Stimulated activated CD4-positive, alpha-beta T cell treated with anti-CD3 and anti-CD28 coated beads, Interleukin-15, amount 100 ng/mL, for 1 hour (primary cell): ENCODE measurements around the gene NTSR2.

ENCODE experiments used
- DNase-seq, 2 donors: peaks; one replicate each; pipeline ENCODE4 v3.0.0-alpha.2; 2020; ENCODE audit warnings: low read depth in 1 of 2, low spot score in 1 of 2

The NTSR2 gene

DNA sequence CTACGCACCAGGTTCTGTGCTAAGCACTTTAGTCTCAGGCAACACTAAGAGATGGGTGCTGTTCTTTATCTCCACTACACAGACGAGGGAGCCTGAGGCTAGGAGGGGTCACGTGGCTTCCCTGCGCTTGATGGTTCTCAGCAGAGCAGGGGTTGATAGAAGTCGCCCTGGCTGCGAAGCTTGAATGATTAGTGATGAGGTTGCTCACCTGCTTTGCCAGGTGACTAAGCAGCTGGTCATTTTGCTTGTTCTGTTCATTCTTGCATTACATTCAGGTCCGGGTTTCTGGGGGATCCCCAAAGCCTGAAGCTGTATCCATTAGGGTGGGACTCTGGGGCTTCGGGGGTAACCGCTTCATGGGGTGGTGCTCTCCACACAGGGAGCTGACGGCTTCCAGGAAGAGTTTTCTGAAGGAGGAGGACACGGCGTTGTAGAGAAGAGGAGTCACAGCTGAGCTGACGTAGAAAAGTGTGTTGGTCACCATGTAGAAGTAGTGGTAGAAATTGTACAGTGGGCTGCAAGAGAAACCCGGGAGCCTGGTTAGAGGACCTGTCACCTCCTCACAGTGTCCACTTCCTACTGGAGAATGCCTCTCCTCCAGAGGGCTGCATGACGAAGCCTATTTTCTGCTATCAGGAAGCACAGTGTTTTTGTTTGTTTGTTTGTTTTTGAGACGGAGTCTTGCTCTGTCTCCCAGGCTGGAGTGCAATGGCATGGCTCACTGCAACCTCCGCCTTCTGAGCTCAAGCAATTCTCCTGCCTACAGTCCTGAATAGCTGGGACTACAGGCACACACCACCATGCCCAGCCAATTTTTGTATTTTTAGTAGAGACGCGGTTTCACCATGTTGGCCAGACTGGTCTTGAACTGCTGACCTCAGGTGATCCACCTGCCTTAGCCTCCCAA, 11.5 kb downstream of the NTSR2 start:
- no peak for DNase-seq

DNA sequence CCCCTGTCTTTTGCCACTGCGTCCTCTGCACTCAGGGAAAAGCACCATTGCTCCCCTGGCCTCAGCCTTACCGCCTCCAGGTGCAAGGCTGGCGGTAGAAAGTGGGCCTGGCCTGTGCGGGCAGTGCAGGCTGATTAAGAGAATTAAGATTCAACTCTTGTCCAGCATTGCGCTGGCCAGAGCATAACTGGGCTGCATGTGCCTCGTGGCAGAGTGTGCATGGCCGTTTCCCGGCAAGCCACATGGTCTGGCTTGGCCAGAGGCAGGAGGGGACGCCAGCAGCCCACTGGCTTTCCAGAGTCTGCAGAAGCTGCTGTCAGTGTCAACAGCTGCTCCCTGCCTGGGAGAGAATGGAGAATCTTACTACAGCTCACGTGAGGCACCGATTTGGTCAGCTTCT, 12.3 kb downstream of the NTSR2 start:
- DNase-seq = no peak

DNA sequence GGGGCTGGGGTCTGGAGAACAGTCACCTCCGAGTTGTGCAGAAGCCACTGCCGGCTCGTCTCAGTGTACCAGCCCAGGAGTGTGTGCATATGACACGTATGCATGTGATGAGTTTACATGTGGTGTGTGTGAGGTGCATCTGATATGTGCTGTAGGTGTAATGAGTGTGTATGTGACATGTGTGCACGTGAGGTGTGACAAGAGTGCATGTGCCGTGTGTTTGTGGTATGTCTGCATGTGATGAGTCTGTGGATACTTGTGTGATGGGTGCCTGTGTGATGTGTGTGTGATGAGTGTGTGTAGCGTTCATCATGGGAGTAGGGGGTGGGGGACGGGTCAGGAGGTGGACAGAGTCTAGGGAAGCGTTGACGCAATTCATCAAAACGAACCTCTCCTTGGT, 12.8 kb downstream of the NTSR2 start:
- DNase-seq = no peak

DNA sequence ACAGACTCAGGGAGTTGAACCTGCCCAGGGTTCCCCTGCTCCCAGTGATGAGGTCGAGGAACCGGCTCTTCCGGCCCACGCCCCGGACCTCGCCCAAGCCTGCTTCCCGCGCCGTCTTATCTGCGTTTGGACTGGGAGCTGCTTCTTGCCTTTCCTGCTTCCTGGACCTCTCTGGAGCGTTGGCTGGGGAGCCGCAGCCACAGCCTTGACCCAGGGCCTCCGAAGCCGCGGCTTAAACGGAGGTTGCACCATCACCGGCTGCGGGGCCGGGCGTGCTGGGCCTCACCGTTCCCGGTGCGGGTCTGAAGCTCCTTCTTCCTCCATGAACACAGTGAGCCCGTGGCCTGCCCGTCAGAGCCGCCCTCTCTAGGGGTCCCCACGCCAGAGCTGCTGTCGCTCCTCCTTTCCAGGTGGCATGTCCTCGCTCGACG, 13.3 kb downstream of the NTSR2 start:
- no peak for DNase-seq

DNA sequence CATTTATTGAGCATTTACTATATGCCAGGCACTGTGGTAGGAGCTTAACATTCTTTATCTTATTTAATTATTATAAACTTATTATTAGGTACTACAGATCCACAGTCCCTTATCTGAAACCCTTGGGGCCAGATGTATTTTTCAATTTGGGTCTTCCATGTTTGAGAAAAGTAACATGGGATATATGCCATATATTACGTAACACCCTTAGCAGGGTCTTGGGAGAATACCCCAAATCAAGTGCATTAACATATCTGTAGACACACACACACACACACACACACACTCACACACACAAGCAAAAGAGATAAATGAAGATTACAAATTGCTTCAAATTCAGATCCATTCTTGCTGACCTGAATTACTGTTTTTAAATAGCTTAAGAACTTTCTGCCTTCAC, 13.7 kb downstream of the NTSR2 start:
- DNase-seq = no peak

DNA sequence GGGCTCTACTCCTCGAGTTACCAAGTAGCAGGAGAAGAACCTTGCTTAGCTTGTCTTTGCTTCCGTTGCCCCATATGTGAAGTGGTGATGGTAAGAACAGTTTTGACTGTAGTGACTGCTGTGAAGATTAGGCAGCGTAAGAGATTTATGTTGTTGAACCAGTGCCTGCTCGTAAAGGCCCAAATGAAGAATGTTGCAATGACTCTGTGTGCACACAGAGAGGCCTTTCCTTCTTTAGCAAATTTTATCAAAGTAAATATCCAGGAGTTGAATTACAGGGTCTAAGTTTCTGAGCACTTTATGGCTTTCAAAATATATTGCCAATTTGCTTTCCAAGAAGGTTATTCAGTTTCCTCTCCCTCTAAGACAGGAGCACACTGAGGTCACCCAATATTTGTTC, 14.5 kb downstream of the NTSR2 start:
- no peak for DNase-seq

DNA sequence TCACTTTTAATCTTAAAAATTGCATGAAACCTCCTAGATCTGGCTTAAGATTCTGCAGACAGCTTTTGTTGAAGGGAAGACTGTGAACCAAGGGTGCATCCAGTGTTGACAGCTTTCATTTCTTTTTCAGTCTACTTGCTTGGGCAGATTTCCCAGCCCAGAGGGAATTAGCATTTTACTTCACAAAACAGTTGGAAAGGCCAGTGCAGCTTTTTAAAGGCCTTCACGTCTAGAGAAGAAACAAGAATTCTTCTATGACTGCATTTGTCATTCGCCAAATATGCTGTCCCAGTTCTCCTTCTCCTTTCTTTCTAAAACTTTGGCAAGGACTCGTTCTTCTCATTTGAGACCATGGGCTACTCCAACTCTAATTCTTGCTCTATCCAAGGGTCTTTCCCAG, 17.4 kb downstream of the NTSR2 start:
- DNase-seq = no peak

DNA sequence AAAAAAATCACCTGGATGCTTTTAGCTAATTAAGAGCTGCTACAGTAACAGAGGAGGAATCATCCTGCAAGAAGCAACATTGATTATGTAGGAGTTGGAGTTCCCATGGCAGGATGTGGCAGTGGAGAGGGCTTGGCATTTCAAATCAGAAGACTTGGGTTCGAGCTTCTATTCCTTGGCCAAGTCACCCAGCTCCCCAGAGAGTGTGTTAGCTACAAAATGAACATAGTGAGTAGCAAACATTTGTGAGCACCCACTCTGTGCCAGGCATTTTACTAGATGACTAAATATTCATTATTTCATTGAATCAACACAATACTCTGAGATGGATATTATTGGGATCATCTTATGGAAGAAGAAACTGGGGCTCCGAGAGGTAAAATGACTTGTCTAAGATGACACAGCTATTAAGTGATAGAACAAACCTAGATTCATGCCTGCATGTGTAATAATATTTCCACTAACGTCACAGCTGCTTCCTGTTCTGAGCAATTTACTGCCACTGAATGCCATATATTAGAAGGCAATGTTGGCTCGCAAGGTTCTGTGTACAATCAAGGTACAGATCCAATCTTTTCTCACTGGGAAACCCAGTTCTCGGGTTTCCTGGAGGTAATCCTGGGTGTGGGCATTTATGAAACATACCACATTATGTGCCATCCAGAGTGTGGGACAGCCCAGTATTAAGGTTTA, 18.0 kb downstream of the NTSR2 start:
- DNase-seq = no peak

DNA sequence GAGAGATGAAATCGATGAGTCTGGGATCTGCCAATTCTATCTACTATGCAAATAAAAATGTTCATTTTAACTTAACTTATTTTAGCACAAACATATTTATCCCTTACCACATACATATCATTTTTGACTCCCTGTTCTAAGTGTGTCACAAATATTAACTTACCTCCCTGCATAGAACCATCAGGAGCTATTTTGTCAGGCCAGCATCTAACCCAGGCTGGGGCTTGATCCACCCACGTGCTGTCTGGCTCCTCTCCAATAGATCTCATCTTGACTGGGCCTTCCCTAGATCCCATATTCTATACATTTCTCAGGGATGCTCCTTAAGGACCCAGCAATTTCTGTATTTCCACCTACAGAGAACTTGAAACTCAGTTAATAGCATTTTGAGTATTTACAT, 20.9 kb downstream of the NTSR2 start:
- no peak for DNase-seq

DNA sequence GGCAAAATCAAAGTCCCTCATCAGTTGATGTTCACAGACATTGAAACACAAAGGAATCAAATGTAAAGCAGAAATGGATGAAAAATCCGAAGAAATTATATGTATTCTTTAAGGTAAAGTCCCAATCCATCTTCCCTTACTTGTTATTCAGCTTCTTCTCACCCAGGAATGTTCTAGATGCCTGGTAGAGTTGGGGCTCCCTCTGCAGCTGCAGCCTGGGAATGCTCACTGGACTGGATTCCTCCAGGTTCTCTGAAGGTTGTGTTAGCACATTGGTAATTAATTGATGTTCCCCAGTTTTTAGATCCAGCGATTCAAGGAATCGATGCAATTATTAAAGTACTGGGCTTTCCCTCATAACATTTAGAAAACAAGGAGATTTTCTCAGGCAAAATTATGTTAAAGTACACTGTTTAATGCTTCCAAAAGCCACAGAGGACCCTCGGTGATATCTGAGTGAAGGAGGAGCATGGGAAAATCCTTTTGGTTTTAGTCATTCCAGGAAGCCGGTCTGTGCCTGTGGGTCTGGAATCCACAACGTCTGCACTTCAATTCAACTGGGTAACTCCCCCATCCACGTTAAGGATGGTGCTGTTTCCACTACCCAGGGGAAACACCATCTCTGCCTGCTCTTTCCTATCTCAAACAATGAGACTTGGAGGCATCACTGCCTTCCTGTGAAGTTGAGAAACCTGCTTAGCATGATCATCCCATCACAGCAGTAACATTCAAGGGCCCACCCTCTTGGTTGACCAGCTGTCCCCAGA, 22.0 kb downstream of the NTSR2 start:
- DNase-seq = no peak

DNA sequence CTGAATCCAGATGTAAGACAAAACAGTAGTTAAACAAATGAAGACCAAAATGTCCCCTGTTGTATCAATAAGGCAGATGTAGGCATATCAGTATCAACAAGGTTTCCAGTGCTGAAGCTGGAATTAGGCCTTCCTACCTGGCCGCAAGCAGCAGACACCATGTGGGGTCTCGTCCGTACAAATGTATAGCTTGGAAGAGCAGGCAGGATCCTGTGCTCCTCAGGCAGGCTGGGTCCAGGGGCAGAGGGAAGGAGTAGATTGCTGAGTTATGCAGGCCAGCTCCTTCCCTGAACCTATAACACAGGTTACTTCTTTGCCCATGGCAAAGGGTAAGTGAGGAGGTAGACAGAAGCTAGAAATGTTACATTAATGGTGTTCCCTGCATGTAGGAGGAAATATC, 23.5 kb downstream of the NTSR2 start:
- no peak for DNase-seq

DNA sequence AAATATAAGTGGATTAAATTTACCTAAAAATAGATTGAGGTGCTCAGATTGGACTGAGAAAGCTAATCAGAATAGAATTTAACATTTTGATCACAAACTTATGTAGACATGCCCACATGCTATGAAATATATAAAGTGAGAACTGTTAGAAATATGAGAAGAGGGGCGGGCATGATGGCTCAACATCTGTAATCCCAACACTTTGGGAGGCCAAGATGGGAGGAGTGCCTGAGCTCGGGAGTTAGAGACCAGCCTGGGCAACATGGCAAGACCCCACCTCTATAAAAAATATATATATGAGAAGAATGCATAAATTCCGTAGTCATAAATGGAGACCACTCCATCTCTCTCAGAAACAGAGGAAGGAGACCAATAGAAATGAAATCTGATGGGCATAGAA, 25.7 kb downstream of the NTSR2 start:
- no peak for DNase-seq

DNA sequence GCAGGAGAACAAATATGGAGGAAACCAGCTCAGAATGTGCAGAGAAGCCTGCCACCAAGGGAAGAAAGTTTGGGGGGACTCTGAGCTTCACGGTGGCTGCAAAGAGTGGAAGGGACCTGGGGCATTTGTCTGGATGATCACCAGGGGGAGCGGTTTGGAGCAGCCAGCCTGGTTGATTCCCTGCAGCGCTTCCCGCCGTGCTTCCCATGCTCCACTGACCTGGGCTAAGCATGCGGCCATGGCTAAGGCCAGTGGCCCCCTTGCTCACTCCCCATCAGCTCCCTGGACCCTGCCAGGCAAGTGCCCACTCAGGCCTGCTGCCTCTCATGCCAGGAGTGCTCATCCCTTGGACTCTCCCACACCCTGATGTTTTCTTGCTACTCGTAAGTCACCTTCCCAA, 27.0 kb downstream of the NTSR2 start:
- no peak for DNase-seq

DNA sequence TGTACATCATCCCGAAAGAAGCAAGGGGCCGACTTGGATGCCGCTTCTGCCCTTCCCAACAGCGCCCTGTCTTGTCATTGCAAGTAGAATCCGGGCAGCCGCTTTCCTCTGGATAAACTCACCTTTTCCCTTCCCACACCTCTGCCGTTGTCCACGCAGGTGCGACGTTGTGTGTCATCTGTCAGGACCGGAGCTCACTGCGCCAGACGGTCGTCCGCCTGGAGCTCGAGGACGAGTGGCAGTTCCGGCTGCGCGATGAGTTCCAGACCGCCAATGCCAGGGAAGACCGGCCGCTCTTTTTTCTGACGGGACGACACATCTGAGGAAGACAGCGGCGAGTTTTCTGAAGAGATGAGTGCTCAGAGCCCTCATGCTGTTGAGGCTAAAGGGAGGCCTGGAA, 29.9 kb downstream of the NTSR2 start:
- no peak for DNase-seq

DNA sequence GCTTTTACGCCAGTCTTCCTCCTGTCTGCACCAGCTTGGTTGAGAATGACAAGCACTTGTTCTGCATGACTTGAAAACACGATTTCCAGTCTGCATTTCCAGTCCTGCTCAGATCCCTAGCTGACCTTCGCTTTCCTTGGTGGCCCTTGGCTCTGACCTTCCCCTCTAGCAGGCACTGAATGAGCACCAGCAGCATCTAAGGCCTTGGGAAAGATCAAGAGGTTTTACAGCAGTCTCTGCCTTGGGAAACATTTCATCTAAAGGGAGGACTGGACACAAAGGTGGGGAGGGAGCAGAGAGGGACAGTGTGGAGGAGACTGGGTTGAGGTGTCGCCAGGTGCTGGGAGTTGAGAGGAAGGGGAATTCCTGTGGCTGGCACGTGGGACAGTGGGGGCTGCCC, 30.5 kb downstream of the NTSR2 start:
- no peak for DNase-seq

DNA sequence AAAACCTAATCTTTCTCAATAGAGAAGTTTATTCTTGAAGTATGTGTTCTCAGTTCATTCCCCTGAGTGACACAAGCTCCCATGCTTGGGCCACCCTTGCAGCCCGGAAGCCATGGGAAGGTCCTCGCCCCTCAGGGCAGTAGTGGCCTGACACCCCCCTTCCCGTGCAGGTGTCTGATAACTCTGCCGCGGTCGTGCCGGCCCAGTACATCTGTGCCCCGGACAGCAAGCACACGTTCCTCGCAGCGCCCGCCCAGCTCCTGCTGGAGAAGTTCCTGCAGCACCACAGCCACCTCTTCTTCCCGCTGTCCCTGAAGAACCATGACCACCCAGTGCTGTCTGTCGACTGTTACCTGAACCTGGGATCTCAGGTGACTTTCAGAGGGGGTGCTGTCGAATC, 32.4 kb downstream of the NTSR2 start:
- DNase-seq = no peak

DNA sequence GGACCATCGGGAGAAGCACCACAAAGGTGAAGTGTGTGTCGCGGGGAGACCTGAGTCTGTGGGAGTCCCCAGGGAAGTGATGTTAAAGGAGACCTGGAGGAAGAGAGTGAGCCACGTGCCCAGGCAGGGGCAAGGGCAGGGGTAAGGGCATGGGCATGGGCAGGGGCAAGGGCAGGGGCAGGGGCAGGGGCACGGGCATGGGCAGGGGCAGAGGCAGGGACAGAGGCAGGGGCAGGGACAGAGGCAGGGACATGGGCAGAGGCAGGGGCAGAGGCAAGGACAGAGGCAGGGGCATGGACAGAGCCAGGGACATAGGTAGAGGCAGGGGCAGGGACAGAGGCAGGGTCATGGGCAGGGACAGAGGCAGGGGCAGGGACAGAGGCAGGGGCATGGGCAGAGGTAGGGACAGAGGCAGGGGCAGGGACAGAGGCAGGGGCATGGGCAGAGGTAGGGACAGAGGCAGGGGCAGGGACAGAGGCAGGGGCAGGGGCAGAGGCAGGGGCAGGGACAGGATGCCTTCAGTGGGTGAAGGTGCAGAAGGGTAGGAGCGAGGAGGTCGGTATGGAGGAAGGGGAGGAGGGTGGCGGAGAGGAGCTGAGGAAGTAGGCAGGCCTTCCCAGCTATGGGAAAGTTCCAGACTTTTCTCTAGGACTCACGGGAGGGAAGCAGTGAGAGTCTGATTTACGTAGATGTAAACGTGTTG, 33.3 kb downstream of the NTSR2 start:
- no peak for DNase-seq

DNA sequence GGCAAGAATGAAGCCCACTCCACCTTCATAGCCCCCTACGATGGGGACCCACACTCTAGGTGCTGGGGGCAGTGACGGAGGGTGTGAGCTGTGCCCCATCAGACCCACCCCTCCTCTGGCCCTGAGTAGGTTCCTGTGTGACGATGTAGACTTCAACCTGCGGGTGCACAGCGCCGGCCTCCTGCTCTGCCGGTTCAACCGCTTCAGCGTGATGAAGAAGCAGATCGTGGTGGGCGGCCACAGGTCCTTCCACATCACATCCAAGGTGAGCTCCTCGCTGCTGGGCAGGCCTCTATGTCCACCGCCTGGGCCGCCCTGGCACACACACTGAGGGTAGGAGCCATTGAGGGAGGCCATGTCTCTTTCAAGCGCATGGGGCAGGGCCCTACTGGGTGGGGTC, 34.9 kb downstream of the NTSR2 start:
- no peak for DNase-seq

DNA sequence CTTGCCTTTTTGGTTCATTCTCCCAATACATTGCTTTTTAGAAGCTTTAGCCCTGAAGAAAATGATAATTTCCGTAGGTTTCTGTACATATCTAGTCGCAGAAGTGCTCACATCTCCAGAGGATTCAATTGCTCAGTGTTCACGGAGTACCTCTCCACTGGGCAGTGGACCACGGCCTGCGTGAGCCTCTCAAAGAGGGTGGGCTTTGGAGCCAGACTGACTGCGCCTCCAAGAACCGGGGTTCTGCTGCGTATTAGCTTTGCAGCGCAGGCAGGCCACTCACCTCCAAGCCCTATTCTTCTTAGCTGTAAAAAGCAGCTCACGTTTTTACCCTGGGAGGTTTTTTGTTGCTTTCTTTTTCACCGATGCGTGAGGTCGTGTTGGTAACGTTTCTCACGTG, 35.4 kb downstream of the NTSR2 start:
- no peak for DNase-seq

DNA sequence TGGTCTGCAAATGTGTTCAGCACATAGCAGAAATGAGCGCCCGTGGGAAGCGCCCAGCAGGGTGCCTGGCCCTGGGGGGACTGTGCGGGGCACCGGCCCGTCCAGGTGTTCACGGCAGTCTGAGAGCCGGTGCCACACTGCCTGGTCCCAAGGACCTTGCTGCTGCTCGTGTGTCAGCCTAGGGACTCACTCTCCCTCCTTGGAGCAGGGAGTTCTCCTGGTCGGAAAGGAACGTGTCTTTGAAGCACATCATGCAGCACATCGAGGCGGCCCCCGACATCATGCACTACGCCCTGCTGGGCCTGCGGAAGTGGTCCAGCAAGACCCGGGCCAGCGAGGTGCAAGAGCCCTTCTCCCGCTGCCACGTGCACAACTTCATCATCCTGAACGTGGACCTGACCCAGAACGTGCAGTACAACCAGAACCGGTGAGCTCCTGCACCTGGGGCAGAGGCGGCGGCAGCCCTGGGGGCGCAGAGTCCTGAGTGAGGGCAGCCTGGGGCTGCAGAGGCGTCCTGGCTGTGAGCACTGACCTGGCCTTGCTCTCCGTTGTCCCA, 36.0 kb downstream of the NTSR2 start:
- DNase-seq = no peak

DNA sequence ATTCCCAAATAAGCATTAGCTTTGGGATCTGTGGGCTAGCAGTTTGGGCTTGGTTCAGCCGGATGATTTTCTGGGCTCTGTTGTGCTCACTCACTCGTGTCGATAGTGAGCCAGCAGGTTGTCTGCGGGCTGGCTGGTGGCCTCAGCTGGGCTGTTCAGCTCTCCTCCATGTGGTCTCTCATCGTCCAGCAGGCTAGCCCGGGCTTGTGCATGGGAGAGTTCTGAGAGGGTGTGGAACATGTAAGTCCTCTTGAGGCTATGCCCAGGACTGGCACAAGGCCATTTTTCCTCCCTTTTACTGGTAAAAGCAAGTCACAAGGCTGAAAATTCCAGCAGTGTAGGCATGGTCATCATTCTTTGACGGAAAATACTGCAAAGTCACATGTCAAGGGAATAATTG, 38.5 kb downstream of the NTSR2 start:
- DNase-seq = no peak
